Left renal pelvis (tissue), 4 donors: ENCODE data around the gene MTX2. TPM values are rescaled to one million over a fixed set of nuclear protein-coding genes. Genes with fewer than 3 reads are reported as not detected.
"Not testable (repeated sequence)": the region's sequence is repeated elsewhere in the genome, so short reads cannot be mapped to it uniquely, and the experiment has no call there.

Experiments
- DNase-seq, 4 donors: peaks; one replicate each; pipeline ENCODE4 v3.0.0-alpha.2; 2013; ENCODE audit warnings: low read depth in 4 of 4, low spot score in 3 of 4
- polyA plus RNA-seq, 4 donors: library from polyadenylated mRNA; unstranded; fragments of 120-200 nt; gene quantifications; one replicate each; pipeline ENCODE4 v1.2.1, GENCODE V29; 2013; ENCODE audit not compliant: insufficient read length in 4 of 4

The MTX2 gene
- polyA plus RNA-seq, 4 donors: 49.0 to 103 (median 96.7) TPM

DNA sequence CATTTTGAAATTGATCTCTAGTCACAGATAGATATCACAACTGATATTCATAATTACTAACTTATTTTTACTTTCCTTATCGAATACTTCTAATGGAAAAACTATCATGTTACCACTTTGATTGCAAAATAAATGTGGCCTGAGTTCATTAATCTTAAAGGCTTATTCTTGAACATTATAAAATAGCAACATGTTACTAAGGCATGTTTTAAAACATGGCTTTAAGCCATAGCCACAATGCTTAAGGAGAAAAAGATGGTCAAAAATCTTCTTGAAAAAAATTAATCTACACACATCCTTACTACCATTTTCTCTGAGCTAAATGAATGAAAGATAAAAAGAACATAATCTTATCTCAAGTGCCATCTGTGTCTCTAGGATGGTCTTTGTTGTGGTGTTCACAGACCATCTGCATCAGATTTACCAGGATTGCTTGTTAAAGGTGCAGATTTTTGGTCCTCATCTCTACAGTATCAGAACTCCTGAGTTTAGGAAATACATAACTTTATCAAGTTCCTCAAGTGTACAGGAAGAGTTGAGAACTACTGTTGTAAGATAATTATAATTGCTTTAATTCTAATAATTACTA is 15.3 kb downstream of the MTX2 start:
- DNase-seq: no peak

DNA sequence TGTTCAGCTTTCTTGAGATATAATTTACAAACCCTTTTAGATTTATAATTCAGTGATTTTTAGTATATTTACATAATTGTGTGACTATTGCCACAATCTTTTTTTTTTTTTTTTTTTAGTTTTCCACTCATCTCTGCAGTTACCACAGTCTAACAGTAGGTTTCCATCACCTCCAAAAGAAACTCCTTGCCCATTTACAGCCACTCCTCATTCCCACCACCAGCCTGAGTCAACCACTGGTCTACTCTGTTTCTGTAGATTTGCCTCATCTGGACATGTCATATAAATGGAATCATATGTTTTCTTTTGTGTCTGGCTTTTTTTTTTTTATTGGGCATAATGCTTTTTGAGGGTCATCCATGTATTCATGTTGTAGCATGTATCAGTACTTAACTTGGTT is 16.1 kb downstream of the MTX2 start:
- DNase-seq: no peak

DNA sequence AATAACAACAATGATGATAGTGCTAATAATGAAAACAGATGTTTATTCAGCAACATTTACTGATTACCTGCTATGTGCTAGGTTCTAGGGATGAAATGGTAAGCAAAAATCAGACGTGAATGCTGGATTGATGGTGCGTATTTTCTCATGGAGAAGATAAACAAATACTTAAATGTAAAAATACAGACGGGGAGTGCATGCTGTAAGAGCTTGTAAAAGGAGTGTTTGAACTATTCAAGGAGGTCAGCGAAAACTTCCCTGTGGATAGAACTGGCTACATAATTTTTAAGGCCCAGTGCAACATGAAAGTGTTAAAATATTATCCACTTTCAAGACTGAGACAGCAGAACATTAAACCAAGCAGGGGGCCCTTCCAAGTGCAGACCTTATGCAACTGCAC is 22.1 kb downstream of the MTX2 start:
- DNase-seq: no peak

DNA sequence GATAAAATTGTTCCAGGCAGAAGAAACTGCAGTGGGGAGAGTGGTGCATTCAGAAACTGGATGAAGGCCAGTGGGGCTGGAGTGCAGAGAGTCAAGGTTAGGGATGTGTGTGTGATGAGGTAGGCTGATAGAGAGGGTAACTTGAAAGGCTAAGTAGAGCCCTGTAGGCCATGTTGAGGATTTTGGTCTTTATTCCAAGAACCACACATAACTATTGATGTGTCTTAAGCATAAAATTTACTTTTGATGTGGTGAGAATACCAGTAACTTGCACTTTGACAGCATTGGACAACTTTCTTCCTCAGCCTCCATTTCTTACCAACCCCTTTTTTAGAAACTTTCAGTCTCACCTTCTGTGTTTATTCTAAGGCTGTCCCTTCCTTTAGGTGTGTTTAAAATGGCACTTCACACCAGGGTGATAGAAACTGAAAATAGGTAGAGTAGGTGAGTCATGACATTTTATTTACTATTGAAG is 22.6 kb downstream of the MTX2 start:
- no peak for DNase-seq

DNA sequence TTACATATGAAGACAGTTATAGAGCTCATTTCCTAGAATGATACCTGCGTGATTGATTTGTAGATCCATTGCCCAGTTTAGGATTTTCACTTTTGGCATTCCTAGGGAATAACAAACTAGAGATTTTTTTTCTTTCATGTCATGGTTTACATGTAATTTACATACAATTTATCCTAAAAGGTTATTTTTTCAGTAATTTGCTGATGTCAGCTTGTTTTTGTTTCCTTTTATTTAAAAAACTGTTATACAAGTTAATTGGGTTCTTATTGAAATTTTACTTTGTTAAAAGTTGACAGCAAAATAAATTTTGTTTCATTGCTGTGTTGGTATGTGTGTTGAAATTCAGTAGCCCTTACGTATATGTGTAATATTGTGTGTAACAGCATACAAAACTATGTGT is 23.4 kb downstream of the MTX2 start:
- no peak for DNase-seq

DNA sequence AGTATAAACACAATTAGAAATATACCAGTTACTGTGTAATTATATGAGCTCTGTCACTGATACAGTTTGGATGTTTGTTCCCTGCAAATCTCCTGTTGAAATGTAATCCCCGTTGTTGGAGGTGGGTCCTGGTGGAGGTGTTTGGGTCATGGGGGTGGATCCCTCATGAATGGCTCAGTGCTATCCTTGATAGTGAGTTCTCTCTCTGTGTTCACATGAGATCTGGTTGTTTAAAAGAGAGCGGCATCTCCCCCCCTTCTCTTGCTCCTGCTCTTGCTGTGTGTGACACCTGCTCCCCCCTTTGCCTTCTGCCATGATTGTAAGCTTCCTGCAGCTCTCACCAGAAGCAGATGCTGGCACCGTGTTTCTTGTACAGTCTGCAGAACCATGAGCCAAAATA is 24.1 kb downstream of the MTX2 start:
- DNase-seq: no peak

DNA sequence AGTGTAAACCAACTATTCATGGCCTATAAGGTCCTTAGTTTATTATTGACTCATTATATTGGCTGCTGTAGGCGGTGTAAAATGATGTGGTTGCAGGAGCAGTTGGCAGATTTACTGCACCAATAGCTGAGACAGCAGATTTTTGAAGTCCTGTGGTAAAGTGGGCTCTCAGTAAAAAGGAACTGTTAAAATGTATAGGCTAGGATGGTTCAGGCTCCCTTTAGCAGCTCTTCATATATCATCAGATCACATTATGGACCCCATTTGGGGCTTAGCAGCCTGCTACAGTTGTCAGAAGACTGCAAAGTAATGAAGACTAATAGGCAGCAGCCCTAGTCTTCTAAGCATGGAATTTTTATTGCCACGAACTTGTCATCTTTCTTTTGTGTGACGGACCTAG is 27.8 kb downstream of the MTX2 start:
- no peak for DNase-seq

DNA sequence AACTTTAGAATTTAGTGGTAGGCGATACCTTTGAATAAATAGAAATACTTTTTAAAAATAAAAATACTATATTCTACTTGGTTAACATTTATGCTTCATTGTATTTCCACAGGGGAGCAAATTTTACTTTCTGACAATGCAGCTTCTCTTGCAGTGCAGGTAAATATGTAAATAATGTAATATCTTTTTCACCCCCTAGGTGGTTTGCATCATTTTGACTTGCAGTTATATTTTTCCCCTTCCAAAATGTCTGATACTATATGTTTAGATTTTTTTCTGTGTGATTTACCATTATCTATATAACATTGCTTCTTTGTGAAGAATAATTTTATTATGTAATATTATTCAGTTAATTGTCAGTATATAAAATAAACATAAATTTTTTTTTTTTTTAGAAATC is 28.5 kb downstream of the MTX2 start:
- no peak for DNase-seq

DNA sequence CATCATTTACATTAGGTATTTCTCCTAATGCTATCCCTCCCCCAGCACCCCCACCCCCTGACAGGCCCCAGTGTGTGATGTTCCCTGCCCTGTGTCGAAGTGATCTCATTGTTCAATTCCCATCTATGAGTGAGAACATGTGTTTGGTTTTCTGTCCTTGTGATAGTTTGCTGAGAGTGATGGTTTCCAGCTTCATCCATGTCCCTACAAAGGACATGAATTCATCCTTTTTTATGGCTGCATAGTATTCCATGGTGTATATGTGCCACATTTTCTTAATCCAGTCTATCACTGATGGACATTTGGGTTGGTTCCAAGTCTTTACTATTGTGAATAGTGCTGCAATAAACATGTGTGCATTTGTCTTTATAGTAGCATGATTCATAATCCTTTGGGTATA is 36.8 kb downstream of the MTX2 start:
- DNase-seq: not testable (repeated sequence)

DNA sequence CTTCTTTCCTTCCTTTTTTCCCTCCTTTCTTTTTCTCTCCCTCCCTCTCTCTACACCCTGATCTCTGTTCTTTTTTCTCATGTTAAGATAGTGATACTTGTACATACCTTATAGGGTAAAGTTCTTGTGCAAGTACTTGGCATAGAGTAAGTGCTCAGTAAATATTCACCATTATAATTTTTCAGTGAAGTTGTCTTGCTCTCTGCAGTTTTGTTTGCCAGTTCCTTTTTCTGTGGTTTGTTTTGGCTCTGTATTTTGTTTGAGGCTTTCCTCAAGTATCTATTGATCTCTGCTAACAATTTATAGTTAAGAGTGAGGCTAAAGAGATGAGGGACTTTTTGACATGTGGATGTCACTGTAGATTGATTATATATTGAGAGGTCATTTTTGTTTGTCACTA is 48.0 kb downstream of the MTX2 start:
- DNase-seq: no peak

DNA sequence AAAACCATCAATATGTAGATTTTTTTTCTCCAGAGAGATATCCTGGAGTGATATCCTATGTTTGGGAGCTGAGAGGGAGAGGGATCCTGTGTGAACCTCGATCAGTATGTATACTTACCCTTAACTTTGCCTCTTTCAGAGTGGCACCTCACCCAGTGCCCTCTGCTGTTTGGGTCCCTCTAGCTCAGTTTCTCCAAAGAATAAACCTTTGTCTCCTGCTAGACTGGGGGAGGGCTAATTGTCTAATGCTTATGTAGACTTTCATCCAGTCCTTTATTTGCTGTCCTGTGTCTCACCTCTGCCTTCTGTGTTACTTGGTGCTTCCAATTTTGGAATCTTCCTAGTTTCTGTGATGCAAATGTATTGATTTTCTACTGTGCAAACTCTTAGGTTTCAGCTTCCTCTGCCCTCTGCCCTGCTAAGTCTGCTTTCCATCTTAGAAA is 48.4 kb downstream of the MTX2 start:
- no peak for DNase-seq

DNA sequence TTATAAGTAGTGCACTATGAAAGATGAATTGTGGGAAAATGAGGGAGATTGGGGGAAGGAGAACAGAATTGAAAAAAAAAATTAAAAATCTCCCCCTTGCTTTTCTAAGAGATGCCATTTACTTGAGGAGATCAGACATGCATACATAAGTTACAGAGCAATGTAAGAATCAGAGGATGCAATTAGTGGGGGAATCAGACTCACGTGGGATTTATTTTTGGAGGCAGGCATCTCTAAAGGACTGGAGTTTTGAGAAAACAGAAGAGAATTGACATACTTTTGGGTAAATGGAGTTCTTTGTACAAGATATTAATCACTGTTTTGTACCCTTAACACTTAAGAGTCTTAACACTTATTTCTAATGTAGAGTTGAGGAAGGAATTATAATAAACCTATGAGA is 52.7 kb downstream of the MTX2 start:
- no peak for DNase-seq

DNA sequence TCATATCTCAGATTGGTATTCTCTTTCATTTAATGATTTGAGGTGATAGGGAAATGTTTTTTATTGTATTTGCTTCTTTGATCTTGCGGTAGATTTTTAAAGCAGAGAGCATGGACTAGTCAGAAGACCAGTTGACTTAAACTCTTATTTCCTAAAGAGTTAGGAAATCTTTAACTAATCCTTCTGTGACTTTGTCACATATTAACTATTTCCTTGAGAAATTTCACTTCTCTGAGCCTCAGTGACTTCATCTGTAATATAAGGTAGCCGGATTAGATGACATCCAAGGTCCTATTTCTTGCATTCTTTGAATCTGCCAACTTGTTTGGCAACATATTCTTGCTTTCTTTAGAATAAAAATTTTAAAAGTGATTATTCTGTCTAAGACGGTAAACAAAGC is 55.6 kb downstream of the MTX2 start:
- DNase-seq: peak in 1 of 4 donors; percentile 25

DNA sequence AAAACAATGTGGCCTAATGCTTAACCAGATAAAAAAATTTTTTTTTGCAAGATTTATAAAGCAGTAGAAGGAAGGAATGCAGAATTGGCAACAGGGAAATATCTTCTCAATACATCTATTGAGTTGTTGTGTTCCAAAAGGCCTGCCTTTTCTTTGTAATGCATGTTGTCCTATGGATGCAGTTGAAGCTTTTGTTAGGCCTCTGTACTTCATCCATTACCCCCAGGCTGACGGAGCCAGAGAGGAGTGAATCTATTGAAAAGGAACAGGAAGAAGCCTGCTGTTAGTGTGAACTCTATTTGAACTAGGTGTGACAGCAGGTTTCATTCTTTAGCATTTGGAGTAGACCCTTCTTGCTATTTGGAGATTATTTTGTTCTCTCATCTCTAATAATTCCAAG is 56.5 kb downstream of the MTX2 start:
- no peak for DNase-seq

DNA sequence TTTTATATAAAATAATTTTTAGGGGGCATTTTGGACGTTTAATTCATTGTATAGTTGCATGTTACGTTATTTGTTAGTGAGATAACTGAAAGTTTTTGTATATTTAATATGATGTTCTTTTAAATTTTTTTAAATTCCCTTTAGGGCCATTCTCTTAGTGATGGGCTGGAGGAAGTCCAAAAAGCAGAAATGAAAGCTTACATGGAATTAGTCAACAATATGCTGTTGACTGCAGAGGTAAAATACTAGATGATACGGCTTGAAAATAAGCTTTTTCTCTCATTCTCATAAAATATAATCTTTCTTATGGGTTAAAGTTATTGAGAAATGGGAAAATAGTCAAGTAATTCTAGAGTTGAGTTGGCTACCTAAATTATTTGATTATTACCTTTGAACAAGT is 58.9 kb downstream of the MTX2 start:
- DNase-seq: no peak

DNA sequence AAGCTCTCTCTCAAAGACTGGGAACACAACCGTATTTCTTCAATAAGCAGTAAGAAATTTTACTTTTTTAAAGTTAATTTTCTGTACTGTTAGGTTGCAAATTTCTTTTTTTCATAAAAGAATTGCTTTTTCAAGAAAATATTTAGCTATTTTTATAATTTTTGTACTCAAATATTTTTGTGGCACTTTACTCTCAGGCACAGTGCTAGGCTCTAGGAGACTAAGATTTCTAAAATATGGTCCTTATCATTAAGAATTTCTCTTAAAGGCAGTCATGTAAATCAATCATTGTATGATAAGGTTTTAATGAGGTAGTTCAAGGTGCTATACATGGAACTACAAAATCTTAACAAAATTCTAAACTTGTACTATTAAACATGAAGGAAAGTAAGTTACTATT is 61.4 kb downstream of the MTX2 start:
- DNase-seq: no peak

DNA sequence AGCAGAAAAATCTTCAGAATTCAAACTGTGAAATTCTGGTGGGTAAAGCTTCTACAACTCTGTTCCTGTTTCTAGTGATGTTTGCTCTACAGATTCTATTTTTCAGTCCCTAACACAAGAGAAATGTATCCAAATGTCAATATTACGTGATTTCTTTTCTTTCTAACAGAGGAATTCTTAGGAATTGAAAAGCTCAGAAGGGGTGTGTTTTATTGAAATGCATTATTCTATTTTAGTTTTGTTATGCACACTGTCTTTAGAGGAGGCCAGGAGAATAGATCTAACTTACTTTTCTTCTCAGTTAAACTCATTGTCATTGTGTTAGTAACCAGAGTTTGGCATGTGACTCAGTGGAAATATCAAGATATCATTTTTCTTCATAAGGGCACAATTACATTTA is 62.4 kb downstream of the MTX2 start:
- DNase-seq: no peak

DNA sequence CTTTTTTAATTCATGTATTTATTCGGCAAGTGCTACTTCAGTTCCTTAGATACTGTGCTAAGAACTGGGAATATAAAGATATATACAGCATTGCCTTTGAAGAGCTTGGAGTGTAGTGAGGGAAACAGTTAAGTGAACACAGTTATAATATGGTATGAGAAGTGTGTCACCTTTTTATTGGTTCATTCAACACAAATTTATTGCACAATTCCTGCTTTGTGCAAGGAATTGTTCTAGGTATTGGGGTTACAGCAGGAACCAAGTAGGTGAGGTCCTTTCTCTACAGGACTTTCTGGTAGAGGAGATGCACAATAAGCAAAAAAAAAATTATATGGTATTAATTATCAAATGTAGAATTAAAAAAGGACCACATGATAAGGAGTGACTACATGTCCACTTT is 65.5 kb downstream of the MTX2 start:
- DNase-seq: no peak

DNA sequence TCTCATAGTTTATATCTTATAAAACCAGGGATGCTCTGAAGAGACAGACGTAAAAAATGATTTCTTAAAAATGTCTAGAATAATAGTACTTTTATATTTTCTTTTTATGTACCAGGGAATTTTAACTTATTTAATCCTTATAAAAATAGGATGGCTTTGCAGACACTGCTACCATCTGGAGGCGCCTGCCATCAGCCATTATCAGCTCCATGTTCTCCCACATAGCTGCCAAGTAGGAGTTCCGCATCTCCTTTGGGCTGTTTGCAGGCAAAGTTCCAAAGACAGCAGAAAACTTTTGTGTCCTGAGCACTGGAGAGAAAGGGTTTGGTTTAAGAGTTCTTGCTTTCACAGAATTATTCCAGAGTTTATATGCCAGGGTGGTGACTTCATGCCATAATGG is 69.2 kb downstream of the MTX2 start:
- DNase-seq: no peak

DNA sequence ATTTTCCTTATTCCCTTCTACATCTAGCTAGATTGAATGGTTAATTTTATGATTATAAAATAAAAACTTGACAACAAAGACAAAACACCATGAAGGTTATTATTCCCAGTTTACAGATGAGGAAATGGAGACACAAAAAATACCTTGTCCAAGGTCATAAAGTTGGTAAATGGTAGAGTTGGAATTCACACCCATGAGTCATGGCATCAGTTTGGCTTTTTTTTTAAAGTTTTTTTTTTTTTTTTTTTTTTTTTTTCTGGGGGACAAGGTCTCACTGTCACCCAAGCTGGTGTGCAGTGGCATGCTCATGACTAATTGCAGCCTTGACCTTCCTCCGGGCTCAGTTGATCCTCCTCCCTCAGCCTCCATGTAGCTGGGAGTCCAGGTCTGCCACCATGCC is 70.0 kb downstream of the MTX2 start:
- no peak for DNase-seq

DNA sequence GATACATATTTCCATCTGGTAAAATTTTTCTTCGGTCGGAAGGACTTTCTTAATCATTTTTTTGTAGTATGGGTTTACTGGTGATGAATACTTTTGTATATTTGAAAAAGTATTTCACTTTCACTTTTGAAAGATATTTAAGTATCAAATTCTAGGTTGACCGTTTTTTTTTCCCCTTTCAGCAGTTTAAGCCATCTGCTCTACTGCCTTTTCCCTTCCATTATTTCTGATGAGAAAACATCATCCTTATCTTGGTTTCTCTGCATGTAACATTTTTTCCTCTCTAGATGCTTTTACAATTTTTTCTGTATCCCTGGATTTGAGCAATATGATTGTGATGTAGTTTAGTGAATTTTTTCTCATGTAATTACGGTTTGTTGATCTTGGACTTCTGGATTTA is 87.0 kb downstream of the MTX2 start:
- DNase-seq: no peak

DNA sequence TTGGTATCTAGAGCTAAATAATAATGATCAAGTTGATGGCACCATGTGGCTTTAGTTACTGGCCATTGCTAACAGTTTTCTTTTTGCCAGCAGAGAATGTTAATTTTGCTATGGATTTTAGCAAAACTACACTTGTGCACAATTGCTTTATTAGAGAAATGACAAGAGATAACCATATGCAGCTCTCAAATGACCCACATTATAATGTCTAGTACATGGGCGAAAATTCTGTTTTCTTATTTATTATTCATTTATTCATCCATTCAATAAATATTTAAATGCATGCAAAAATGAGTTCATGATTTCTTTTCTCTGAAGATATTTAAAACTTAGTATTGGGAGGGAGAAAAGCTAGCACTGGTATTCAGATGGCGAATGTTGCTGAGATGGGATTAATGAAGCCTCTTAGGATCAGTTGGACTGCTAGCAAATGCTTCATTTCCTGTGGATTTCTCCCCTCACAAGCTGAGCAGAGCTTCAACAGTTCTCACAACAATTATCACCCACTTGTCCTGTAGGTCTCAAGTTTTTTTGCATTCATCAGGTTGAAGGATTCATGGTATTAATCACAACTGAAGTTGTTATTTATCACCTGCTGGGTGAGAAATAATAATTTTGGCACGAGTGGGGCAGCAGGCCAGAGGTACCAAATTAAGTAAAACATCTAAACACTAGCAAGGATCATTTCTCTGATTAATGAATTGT is 95.2 kb downstream of the MTX2 start:
- no peak for DNase-seq

DNA sequence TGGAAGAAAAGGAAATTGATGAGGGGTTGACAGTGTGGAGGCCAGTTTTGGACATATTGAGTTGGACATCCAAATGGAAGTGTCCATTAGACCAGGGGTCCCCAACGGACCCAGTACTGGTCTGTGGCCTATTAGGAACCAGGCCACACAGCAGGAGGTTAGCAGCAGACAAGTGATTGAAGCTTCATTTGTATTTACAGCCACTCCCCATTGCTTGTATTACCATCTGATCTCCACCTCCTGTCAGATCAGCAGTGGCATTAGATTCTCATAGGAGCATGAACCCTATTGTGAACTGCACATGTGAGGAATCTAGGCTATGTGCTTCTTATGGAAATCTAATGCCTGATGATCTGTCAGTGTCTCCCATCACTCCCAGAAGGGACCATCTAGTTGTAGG is 99.1 kb downstream of the MTX2 start:
- no peak for DNase-seq
